GM18502 (cell line): Measurements from ENCODE around the gene AHI1.
A peak's percentile ranks its signal among the peaks of the same experiment; 100 is the strongest.
"Not testable (repeated sequence)": the region's sequence is repeated elsewhere in the genome, so short reads cannot be mapped to it uniquely, and the experiment has no call there.

Experiments used
- ATAC-seq: cut with Tn5 transposase; IDR thresholded peaks from one replicate; pipeline ENCODE4 v1.9.1; 2021; ENCODE audit warnings: mild to moderate bottlenecking; ENCODE audit not compliant: unreplicated experiment, poor library complexity

AHI1 gene

DNA sequence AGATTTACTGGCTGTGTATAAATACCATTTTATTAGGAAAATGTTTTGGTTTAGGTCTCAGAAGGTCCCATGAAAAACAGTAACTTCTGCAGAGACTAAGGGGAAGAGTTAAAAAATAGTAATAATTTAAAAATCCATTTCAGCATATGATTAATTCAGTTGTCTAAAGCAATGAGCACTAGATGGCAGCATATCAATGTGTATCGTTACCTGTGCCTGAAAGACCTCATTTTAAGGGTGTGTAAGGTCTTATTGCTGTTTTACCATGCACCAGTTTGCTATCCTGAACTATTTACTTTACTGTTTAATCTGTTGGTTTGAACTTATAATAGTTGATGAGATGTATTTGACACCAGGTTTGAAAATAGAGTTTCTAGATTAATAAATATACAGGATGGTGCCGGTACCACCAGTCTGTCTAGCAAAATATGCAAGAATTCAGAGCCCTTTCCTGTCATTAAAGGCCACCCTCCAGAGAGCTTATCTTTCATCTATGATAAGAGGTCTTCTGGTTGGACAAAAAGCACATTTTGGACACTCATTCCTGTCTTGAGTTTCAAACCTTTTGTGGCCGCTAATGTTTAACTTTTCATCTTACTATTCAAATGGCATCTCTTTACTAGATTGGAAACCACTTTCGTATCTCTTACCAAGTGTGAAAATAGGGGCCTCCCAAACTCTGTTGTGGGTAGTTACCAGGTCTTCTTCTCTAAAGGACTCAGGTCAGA is 8.9 kb upstream of the AHI1 start:
- ATAC-seq, result peak; percentile 92

DNA sequence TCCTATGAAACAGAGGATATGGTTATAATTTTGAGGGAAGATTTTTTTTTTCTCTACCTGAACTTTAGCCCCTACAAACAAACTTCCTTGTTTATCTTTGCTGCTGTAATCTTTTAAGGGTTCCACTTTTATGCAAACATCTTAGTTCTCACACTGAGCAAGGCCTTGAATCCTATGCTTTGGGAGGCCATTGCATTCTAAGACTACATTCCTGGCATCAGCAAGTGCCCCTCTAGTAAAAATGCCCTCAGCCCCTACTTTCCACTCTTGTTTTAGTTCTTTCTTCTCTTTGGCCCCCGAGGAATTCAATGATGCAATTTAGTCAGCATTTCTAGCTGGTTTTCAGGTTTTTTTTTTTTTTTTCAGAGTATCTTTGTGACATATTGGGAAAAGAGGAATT is 8.1 kb upstream of the AHI1 start:
- ATAC-seq, result no peak

DNA sequence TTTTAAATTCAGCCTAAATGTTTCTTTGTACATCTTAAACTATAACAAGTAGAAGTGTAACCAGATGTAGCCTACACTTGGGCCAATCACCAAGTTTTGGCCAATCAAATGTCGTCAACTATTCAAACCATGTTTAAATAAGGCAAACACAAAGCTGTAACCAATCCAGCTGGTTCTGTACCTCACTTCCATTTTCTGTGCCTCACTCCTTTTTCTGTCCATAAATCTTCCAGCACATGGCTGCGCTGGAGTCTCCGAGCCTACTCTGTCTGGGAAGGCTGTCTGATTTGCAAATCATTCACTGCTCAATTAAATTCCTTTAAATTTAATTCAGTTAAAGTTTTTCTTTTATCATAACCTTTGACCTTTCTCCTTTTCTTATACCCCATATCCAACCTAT is 7.7 kb upstream of the AHI1 start:
- no peak for ATAC-seq

DNA sequence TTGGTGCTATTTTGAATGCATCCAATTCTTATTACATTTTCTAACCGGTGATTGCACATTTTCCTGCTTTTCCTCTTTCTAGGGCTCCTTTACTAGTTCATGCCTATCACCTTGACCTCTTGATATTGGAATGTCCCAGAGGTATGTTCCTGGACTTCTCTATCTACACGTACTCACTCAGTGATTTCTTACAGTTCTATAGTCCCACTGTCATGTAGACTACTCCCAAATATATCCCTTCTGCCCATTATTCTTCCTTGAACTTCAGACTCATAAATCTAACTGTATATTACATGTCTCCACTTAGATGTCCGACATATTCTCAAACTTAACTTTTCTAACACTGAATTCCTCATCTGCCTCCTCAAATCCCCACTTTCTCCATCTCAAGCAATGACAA is 7.2 kb upstream of the AHI1 start:
- ATAC-seq, result no peak

DNA sequence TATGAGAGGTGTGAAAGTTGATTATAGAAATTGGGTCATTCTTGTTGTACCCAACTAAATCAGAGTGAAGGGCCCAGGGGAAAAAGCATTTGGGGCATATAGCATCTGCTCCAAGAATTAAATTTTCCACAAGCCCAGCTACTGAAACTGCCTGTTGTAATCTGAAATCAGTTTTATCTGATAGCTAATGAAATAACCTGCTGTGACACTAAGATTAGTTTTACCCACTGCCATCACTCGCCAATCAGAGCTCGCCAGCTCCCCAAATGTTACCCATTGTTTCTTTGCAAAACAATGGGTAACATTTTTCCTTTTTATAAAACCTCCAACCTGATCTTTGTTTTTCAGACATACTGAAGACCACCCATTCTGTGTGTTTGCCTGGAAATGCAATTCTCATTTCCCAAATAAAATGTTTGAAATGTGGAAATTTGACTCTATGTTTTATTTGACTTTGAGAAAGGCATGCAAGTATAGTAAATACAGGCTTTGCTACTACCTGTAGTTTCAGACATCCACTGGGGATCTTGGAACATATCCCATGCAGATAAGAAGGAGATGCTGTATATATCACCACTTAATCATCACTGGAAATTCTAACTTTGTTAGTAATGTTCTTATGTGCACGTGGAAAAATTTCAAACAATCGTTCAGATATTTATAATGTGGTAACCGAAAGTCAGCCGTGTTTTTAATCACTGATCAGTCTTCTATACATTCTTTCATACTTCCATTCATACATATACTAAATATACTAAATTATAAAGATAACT is 6.3 kb upstream of the AHI1 start:
- ATAC-seq, result no peak

DNA sequence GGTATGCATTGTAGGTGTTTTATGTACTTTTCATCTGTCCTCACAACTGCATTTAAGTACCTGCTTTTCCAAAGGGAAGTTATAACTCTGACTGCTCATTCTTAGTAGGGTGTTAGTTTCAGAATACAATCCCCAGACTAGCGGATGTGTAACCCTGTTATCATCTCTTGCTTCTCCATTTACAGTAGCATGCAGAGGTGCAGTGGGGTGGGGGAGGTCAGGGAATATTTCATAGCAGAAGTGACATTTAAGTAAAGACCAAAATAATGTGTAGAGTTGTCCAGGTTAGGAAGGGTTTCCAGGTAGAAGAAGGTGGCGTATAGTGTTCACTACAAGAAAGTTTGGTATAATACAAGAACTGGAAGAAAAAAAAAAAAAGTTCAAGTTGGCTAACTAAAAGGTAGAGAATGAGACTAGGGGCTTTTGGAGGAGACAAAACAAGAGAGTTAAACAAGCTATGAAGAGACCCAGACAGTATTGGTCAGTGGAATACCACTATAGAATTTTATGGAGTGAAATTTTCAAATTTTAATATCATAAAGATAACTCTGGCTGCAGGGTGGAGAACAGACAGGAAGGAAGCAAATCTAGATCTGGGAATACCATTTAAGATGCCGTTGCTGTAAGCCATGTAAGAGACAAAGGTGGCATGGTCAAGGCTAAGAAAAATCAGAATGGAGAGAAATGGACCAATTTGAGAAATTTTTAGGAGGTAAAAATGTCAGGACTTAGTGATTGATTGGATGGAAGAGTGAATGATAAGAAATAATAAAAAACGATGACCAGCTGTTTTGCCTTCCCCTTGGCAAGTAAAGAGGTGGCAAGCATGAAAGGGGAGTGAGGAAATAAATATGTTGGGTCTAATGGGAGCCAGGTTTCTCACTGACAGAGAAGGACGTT is 2.2 kb upstream of the AHI1 start:
- no peak for ATAC-seq

DNA sequence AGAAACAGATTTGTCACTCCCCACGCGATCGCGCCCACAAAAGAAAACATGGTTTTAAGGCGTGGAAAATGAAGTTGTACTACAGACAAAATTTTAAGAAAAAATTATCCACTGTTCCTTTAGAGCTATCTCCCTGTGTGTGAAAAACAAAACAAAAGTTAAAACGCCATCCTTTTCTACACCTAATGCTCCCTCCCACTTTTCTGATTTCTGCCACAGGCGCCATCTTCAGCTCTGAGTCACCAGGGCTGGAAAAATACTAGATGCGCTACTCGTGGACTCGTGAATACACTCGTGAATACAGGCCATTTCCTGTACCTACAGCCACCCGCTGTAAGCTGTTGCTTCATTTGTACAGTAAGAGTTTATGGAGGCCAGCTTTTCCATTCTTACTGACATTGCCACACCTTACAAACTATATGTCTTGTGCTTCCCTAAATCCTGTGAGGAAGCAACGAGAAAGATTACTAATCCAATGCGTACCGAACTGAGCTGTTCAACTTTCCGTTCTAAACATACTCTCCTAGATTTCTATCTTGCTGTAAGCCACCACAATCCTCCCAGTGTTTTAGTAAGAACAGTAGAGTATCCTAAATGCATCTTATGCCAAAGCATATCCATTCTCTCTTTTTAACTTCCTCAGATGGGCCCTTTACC is 773 bp upstream of the AHI1 start:
- ATAC-seq, result peak; percentile 47

DNA sequence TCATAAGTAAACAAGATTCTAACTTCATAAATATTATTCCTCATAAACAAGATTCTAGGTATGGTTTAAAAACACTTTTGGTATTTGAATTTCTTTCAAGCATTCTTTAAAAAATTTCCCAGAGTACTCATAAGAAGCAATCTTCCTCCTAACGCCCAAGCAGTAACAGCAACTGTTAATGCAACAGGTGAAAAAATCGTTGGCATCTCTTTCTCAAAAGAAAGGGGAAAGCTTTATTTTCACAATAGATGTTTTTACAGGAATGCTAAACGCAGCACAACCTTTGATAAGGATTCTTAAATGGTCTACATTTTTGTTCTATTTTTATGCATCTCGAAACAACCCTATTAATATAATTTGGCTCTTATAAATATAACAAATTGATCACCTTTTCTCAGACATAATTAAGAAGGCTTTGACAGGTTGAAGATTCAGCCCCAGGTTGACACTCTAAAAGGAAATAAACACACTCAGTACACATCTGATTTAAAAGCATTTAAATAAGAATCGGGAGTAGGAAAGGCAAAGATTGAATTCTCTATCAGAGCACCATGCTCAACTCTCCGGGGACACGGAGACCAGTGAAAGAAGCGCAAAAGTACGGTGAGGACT is 634 bp downstream of the AHI1 start:
- no peak for ATAC-seq

DNA sequence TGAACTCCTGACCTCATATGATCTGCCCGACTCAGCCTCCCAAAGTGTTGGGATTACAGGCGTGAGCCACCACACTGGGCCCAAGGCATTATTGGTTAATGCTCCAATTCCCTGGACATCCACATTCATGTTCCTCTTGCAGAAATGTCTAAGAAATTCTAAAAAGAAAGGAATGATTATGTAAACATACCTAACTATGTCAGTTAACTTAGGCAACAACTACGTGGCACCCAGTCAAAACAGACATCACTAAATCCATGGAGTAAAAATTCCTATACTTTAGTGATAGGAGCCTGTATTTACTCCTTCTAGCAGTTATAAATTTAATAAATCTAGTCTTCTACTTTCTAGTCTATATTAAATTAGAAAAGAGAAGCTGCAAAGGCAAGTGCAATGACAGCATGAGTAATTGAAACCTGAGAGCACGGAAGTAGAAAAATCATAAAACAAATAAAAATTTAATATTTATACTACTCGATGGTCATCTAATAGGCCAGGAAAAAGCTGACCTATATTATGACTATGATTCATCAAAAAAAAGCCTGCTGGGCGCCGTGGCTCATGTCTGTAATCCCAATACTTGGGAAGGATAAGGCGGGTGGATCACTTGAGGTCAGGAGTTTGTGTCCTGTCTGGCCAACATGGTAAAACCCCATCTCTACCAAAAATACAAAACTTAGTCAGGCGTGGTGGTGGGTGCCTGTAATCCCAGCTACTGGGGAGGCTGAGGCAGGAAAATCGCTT is 4.2 kb downstream of the AHI1 start:
- ATAC-seq, result no peak

DNA sequence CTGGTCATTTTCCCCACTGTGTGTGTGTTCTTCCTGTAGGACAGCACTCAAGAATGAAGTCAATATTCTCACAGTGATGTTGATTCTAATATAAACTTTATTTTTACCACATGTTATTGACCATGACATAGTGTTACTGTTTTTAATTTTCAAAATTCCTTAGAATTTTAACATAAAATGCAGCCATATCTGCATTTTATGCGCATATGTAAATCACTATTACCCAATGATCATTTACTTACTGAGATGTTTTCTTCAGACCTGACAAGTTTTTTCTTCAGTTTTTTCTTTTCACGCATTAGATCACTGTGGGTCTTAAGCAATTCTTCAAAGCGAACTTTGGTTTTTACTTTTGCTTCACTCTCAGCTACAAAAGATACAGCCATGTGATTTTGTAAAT is 7.2 kb downstream of the AHI1 start:
- no peak for ATAC-seq

DNA sequence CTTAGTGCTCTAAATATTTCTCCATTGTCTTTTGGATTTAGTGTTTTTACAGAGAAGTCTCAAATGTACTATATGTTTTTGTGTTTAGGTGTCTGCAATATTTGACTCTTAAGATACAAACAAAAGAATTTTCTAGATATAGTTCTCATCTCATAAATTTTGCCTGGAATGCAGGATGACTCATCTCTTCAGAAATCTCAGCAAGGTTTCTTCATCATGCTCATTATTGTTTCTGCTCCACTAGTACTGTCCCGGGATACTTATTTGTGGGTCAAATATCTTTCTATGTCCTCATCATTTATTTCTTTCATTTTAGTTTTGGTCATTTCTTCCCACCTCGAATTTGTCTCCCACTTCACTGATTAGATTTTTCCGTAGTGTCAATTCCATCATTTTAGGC is 9.5 kb downstream of the AHI1 start:
- ATAC-seq, result no peak

DNA sequence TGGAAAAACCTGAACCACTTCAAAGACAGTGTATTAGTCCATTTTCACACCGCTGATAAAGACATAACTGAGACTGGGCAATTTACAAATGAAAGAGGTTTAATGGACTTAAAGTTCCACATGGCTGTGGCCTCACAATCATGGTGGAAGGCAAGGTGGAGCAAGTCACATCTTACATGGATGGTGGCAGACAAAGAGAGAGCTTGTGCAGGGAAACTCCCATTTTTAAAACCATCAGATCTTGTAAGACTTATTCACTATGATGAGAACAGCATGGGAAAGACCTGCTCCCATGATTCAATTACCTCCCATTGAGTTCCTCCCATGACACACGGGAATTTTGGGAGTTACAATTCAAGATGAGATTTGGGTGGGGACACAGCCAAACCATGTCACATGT is 13.6 kb downstream of the AHI1 start:
- not testable (repeated sequence) for ATAC-seq

DNA sequence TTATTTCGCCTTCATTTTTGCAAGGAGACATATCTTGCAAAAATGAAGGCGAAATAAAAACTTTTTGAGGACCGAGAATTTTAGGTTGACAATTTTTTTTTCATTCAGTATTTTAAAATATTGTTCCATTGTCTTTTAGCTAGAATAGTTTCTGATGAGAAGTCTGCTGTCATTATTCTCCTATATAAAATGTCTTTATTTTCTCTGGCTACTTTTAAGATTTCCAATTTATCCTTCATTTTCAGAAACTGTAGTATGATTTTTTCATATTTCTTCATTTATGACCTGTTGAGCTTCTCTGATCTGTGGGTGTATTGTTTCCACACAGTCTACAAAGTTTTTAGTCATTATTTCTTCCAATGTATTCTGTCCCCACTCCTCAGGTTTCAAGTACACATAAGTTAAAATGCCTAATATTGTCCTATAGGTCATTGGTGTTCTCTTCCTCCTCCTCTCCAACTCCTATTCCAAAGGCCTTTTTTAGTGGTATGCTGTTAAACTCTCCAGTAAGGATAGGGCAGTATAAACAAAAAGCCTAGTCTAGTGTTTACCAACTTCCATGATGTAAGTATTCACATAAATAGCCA is 15.7 kb downstream of the AHI1 start:
- ATAC-seq, result no peak

DNA sequence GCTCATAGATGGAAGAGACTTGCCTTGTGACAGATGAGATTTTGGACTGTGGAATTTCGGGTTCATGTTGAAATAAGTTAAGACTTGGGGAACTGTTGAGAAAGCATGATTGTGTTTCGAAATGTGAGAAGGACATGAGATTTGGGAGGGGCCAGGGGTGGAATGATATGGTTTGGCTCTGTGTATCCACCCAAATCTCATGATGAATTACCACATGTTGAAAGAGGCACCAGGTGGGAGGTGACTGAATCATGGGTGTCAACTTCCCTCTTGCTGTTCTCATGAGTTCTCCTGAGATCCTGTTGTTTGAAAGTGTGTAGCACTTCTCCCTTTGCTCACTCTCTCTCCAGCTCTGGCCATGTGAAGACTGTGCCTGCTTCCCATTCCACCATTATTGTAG is 17.9 kb downstream of the AHI1 start:
- ATAC-seq, result no peak

DNA sequence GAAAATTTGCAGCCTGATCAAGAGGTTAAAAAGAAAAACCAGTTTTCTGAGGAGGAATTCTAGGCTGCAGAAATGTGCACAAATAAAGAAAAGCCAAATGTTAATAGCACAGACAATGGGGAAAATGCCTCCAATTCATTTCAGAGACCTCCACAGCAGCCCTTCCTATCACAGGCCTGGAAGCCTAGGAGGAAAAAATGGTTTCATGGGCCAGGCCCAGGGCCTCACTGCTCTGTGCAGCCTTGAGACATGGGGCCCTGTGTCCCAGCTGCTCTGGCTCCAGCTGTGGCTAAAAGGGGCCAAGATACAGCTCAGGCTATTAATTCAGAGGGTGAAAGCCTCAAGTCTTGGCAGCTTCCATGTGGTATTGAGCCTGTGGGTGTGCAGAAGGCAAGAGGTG is 18.9 kb downstream of the AHI1 start:
- no peak for ATAC-seq

DNA sequence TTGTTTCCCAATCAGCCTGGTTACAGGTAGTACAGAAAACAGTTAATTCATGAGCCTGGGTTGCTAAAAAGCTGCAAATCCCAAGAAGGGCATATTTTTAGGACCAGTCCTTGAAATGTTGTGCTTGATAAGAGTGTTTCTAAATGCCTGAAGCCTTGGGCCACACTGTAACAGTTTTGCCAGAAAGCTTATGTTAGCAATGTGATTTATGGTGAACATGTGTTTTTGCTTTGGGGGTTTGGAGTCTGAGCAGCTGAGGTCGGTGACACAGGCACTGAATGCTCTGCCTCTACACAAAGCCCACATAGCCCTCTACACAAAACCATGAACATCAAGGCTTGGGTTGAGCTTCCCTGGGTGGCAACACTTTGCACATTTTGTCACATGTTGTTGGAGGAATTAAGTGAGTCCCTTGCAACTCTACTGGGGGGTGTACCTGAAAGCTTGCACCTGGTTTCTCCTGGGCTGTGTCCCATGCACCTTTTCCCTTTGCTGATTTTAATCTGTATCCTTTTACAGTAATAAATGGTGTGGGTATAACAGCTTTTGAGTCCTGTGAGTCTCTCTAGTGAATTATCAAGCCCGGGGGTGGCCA is 22.2 kb downstream of the AHI1 start:
- ATAC-seq, result no peak

DNA sequence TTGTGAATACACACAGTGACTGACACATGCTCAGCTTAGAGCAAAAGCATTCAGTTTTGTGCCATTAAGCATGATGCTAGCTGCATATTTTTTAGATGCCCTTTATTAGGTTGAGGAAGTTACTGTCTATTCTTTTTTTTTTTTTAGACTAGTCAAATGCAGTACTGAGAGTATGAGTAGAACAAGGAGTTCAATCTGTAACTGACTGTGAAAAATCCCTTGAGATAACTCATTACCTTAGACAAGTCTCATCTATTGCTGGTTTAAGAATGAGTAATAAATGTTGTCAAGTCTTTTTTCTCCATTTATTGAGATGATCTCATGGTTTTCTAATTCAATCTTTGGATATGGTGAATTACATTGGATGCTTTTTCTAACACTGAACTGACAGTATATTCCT is 23.2 kb downstream of the AHI1 start:
- ATAC-seq, result no peak

DNA sequence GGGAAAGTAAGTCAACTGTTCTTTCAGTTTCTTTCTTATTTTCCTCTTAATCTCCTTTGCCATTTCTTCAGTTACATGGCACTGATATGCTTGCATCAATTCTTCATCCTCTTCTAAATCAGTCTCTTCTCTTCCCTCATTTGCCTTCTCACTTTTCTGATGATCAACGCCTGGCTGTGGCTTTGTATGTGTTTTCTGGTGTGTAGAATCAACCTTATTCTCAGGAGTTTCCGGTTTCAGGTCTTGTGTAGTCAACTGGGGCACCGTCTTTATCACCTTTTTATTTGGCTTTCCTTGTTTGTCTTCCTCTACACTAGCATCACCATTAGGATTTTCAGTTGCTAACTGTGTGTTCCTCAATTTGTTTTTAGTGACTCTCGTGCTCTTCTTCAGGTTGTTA is 31.6 kb downstream of the AHI1 start:
- ATAC-seq, result no peak

DNA sequence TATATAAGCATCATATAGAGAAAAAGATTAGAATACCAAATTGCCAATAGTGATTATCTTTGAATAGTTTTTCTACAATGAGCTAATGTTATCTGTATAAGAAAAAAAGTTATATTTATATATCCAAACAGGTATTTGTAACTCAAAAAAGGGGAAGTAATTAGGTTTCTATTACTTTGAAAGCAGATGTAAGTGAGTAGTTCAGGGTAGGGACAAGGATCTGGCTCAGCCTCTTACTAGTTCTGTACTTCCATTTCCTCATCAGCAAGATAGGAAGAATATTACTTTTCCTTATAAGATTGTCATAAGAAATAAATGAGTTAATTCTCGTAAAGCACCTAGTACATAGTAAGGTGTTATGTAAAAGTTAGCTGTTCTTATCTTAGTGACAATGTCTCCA is 32.2 kb downstream of the AHI1 start:
- peak; percentile 79 for ATAC-seq
